Sigmoid colon (tissue), 7 donors: ENCODE data around the gene PRR14L. TPM values are rescaled to one million over a fixed set of nuclear protein-coding genes. Genes with fewer than 3 reads are reported as not detected.

Experiments used
- DNase-seq: peaks from one replicate; pipeline ENCODE4 v3.0.0-alpha.2; 2019
- H3K27ac ChIP-seq, 4 donors: fragments of 200-600 bp; sonication (generic); one replicate each; pipeline ENCODE4 v1.5.1; 2016 to 2019; ENCODE audit warnings: mild to moderate bottlenecking in 1 of 4
- H3K27me3 ChIP-seq, 3 donors: fragments of 200-600 bp; sonication (generic); one replicate each; pipeline ENCODE4 v1.5.1; 2019; ENCODE audit warnings: mild to moderate bottlenecking in 1 of 3
- H3K36me3 ChIP-seq, 4 donors: fragments of 200-600 bp; sonication (generic); one replicate each; pipeline ENCODE4 v1.5.1; 2016 to 2019
- H3K4me1 ChIP-seq, 4 donors: fragments of 200-600 bp; sonication (generic); one replicate each; pipeline ENCODE4 v1.5.1; 2017 to 2019
- H3K4me3 ChIP-seq, 4 donors: fragments of 200-600 bp; sonication (generic); one replicate each; pipeline ENCODE4 v1.5.1; 2017 to 2019; ENCODE audit warnings: mild to moderate bottlenecking in 2 of 4, moderate library complexity in 1 of 4
- H3K9me3 ChIP-seq, 4 donors: fragments of 200-600 bp in 3 of 4; sonication (generic) in 3 of 4; one replicate each; pipeline versions ENCODE4 v1.5.1 to v1.6.1; 2013 to 2019
- EP300 ChIP-seq, 4 donors: sonication (generic); formaldehyde crosslinking; IDR thresholded peaks; one replicate each; pipeline ENCODE4 v1.6.1; 2017; ENCODE audit warnings: antibody characterized with exemption in 4 of 4
- POLR2A ChIP-seq, 2 donors: fragments of 450-650 bp; IDR thresholded peaks; one replicate each; pipeline ENCODE4 v1.6.1; 2016; ENCODE audit warnings: antibody characterized with exemption in 2 of 2, mild to moderate bottlenecking in 2 of 2, moderate library complexity in 2 of 2
- POLR2AphosphoS5 ChIP-seq, 4 donors: sonication (generic); formaldehyde crosslinking; IDR thresholded peaks; one replicate each; pipeline ENCODE4 v1.6.1; 2017; ENCODE audit warnings: antibody characterized with exemption in 4 of 4
- WGBS, 2 donors: extraction: QIAGEN DNeasy Blood & Tissue Kit; methylation state at CpG; one replicate each; pipeline ENCODE4 v1.1.7; 2013; 5-methylcytosine and 5-hydroxymethylcytosine counted together
- intact Hi-C: fragments of 100-400 bp; cut with DNase I; formaldehyde crosslinking; loops from one replicate; pipeline ENCODE4 v1.15.1; 2023
- polyA plus RNA-seq, 3 donors: library from polyadenylated mRNA; stranded (reverse); fragments of 200-250 nt; gene quantifications; one replicate each; pipeline ENCODE4 v1.2.3, GENCODE V29; 2013
- total RNA-seq, 4 donors: library from RNA; depleted of rRNA; stranded (reverse); fragments of >200 nt; gene quantifications; one replicate each; pipeline ENCODE4 v1.1.0, GENCODE V29; 2016
- TF ChIP-seq, protein P1 (sequence below), 4 experiments: fragments of 450-650 bp in 3 of 4; fragments of 200-600 bp in 1 of 4; IDR thresholded peaks; one replicate each; pipeline ENCODE4 v1.5.1; 2016 to 2019; ENCODE audit warnings: antibody characterized with exemption in 4 of 4, mild to moderate bottlenecking in 3 of 4, moderate library complexity in 2 of 4
- donor health status: healthy with polysubstance abuse.
- donor health status: Bipolar disorder and iron deficiency.
- donor health status: healthy.

The PRR14L gene
- total and polyA plus RNA-seq, 7 donors = 6.0 to 24.4 (median 12.7) TPM

DNA sequence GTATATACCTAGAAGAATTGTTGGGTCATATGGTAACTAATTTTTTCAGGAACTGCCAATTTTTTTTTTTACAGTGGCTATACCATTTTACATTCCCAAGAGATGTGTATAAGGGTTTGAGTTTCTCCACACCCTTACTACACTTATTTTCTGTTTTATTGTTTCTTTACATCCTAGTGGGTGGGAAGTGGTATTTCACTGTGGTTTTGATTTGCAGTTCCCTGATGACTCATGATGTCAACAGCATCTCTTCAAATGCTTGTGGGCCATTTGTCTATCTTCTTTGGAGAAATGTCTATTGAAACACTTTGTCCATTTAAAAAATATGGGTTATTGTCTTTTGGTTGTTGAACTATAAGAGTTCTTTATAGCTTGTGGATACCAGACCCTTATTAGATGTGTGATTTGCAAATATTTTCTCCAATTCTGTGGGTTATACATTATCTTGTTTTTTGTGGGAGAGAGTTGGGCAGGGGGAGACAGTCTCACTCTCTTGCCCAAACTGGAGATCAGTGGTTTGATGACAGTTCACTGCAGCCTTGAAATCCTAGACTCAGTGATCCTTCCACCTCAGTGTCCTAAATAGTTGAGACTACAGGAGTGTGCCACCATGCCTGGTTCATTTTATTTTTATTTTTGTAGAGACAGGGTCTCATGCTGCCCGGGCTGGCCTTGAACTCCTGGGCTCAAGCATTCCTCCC, 57.6 kb downstream of the PRR14L start:
- no peak overlapping the region for H3K4me3 ChIP-seq
- DNase-seq = no peak
- 97 to 98% methylated on average over 1 of the region's 1 CpG for WGBS, 2 donors
- no peaks in the 10 kb centered on the region for H3K27me3 ChIP-seq
- no peaks in the 10 kb centered on the region for H3K9me3 ChIP-seq
- H3K4me1 ChIP-seq = no peaks in the 10 kb centered on the region
- no peak overlapping the region for H3K27ac ChIP-seq
- no peak for TF ChIP-seq POLR2AphosphoS5 (IDR thresholded peaks at IDR 0.05)
- no peak for TF ChIP-seq EP300 (IDR thresholded peaks at IDR 0.05)
- TF ChIP-seq, protein P1, sequence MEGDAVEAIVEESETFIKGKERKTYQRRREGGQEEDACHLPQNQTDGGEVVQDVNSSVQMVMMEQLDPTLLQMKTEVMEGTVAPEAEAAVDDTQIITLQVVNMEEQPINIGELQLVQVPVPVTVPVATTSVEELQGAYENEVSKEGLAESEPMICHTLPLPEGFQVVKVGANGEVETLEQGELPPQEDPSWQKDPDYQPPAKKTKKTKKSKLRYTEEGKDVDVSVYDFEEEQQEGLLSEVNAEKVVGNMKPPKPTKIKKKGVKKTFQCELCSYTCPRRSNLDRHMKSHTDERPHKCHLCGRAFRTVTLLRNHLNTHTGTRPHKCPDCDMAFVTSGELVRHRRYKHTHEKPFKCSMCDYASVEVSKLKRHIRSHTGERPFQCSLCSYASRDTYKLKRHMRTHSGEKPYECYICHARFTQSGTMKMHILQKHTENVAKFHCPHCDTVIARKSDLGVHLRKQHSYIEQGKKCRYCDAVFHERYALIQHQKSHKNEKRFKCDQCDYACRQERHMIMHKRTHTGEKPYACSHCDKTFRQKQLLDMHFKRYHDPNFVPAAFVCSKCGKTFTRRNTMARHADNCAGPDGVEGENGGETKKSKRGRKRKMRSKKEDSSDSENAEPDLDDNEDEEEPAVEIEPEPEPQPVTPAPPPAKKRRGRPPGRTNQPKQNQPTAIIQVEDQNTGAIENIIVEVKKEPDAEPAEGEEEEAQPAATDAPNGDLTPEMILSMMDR (IDR thresholded peaks at IDR 0.05) = no peak
- TF ChIP-seq POLR2A (IDR thresholded peaks at IDR 0.05) = no peak
- intact Hi-C loops = no loop called here
- H3K36me3 ChIP-seq = peaks cover 0 to 82% (median 23%) of the 10 kb centered on the region in 4 donors

DNA sequence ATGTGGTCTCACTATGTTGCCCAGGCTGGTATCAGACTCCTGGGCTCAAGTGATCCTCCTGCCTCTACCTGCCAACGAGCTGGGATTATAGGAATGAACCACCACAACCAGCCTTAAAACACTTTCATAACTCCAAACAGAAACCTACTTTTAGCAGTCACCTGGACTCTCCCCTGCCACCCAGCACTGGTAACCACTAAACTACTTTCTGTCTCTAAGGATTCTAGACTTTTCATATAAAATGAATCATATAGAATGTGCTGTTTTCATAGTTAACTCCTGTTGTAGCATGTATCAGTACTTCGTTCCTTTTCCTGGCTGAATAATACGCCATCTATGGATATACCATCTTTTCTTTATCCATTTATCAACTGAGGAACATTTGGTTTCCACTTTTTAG, 58.5 kb downstream of the PRR14L start:
- no peak for DNase-seq
- intact Hi-C loops = no loop called here
- Histone ChIP-seq H3K4me1 (no peaks in the 10 kb centered on the region), H3K27ac (no peak overlapping the region), H3K27me3 (no peaks in the 10 kb centered on the region), H3K9me3 (no peaks in the 10 kb centered on the region), H3K4me3 (no peak overlapping the region), H3K36me3 (peaks cover 0 to 82% (median 28%) of the 10 kb centered on the region in 4 donors)
- WGBS, 2 donors = 96 to 99% methylated on average over 3 of the region's 3 CpGs
- TF ChIP-seq EP300 (IDR thresholded peaks at IDR 0.05) (no peak), POLR2A (IDR thresholded peaks at IDR 0.05) (no peak), POLR2AphosphoS5 (IDR thresholded peaks at IDR 0.05) (no peak)
- TF ChIP-seq, protein P1 (IDR thresholded peaks at IDR 0.05) = no peak

DNA sequence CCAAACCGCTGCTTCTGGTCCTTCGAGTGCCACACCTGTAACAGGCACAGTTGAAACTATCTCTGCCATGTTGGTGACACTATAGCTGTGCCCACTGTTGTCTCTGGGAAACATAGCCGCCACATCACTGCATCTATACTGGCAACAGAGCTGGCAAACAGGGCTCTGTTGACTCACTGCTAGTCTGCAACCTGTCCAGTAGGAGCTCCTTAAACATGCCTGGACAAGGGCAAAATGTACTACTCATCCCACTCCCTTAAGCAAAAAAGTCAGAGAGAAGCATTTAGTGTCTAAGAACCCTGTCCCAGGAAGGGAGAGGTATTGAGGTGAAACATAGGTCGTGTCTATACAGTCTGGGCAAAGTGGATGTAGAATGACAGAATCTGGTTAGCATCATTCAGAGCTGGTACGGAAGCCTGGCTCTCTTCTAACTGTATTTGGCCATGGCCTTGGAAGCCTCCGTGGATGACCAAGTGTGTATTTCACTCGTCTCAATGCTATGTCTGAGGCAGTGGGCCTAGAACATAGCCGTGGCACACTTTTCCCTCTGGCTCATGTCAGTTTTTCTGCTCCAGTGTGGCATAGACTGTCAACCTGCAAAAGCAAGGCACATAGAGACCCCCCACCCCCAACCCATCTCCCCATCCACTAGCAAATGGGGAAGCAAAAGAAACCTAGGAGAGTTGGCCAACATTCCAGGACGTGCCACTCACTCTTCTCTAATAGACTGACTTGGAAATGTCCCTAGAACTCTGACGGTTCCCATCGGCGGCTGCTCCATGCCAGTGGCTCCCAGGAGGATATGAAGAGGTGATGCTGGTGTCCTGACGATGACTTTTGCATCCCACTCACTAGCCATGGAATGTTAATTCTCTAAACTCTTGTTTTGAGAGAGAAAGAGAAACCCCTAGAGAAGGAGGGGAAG, 66.5 kb downstream of the PRR14L start:
- H3K4me3 ChIP-seq = no peak overlapping the region
- H3K36me3 ChIP-seq = peaks cover 0 to 46% (median 16%) of the 10 kb centered on the region in 4 donors
- no peaks in the 10 kb centered on the region for H3K9me3 ChIP-seq
- WGBS, 2 donors = 90 to 91% methylated on average over 13 of the region's 13 CpGs
- no peaks in the 10 kb centered on the region for H3K27me3 ChIP-seq
- H3K27ac ChIP-seq = peak overlapping the region in 3 of 4 donors; percentile 73 to 87 (median 85)
- TF ChIP-seq, protein P1 (IDR thresholded peaks at IDR 0.05) = no peak
- peak; percentile 26 to 85 (median 68) for TF ChIP-seq POLR2AphosphoS5 (IDR thresholded peaks at IDR 0.05)
- peak; percentile 58 for DNase-seq
- H3K4me1 ChIP-seq = peaks cover 0 to 48% (median 46%) of the 10 kb centered on the region in 4 donors
- intact Hi-C loops = no loop called here

DNA sequence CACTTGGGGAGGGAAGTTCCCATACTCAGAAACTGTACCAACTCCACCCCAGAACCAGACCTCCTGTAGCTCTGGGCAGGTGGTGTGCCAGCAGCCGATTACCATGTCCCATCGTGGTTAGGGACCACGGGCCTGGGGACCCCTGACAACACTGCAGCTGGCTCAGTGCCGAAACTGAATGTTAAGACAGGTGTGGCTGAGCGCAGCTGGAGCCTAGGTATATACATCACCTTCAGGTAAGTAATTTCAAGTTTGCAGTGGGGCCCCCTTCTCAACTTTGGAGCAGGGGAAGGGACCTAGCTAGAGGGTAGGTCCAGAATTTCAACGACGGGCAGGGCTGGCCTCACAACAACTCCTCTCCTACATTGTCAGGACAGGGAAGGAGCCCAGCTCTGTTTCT, 67.2 kb downstream of the PRR14L start:
- intact Hi-C loops = no loop called here
- no peaks in the 10 kb centered on the region for H3K9me3 ChIP-seq
- H3K4me3 ChIP-seq = no peak overlapping the region
- no peaks in the 10 kb centered on the region for H3K27me3 ChIP-seq
- no peak for TF ChIP-seq POLR2AphosphoS5 (IDR thresholded peaks at IDR 0.05)
- TF ChIP-seq, protein P1 (IDR thresholded peaks at IDR 0.05) = no peak
- TF ChIP-seq POLR2A (IDR thresholded peaks at IDR 0.05) = no peak
- no peak for TF ChIP-seq EP300 (IDR thresholded peaks at IDR 0.05)
- 91 to 95% methylated on average over 7 of the region's 7 CpGs for WGBS, 2 donors
- H3K36me3 ChIP-seq = peaks cover 0 to 40% (median 15%) of the 10 kb centered on the region in 4 donors
- H3K27ac ChIP-seq = peak overlapping the region; percentile 67 to 87 (median 79)
- peaks cover 0 to 48% (median 46%) of the 10 kb centered on the region in 4 donors for H3K4me1 ChIP-seq
- peak; percentile 60 for DNase-seq
